ENCODE data around the gene SMYD3. TPM values are rescaled to one million over a fixed set of nuclear protein-coding genes. Genes with fewer than 3 reads are reported as not detected.

Gene SMYD3
- total and polyA plus RNA-seq, 2 of the 13 experiments (the other 11 are each of a cell fraction or from before 2014, with no cell fraction given) = 27.7 to 35.8 TPM

GRCh38 chr1:246157516-246157915, 349.6 kb downstream of the SMYD3 start:
- intact Hi-C loops (cut with micrococcal nuclease; ENCODE audit: unreplicated experiment) = no loop called here
- H3K4me3 ChIP-seq (replicated peaks in 1 of 3; ENCODE audit: insufficient read depth in 1 of 3, low read depth in 2 of 3, low read length in 3 of 3) = no peak overlapping the region
- peaks cover 6% of the 10 kb centered on the region; the same call in 1 of the 2 replicates for H3K4me1 ChIP-seq (ENCODE audit: insufficient read depth, low read length)
- H3K9me3 ChIP-seq (ENCODE audit: low read length) = no peaks in the 10 kb centered on the region
- no peak overlapping the region for H3K4me2 ChIP-seq (ENCODE audit: low read depth, low read length)
- ChIA-PET CTCF (ENCODE audit: low intra/inter-chr PET ratio, low total read pairs) (no interaction called here), POLR2A (no interaction called here)
- no peak overlapping the region for H3K27ac ChIP-seq (ENCODE audit: extremely low read length, insufficient read depth, low read length)
- no TSS peak for BruUV-seq (replicated peaks)
- H3K9ac ChIP-seq (ENCODE audit: insufficient read depth, low read depth, low read length) = no peak overlapping the region
- H2AFZ ChIP-seq (ENCODE audit: low read length) = no peak overlapping the region
- WGBS (ENCODE audit: low lambda C conversion rate) = 92% methylated on average over 2 of the region's 2 CpGs
- H3K36me3 ChIP-seq (replicated peaks in 1 of 2; ENCODE audit: control insufficient read depth in 1 of 2, insufficient read depth in 2 of 2, low read length in 2 of 2) = no peaks in the 10 kb centered on the region
- FAIRE-seq (no peak), ATAC-seq (no peak), DNase-seq (ENCODE audit: low spot score) (no peak)
- H3K79me2 ChIP-seq (ENCODE audit: insufficient read depth, low read length) = no peaks in the 10 kb centered on the region
- no peaks in the 10 kb centered on the region for H3K27me3 ChIP-seq (ENCODE audit: control insufficient read depth in 1 of 2, insufficient read depth in 2 of 2, low read length in 2 of 2)
- no peaks in the 10 kb centered on the region for H4K20me1 ChIP-seq (ENCODE audit: insufficient read depth, low read length)
- TF ChIP-seq REPIN1 (CRISPR knock-in tag; IDR thresholded peaks at IDR 0.05; ENCODE audit: borderline replicate concordance, low read depth) (no peak), E2F1 (CRISPR knock-in tag; IDR thresholded peaks at IDR 0.05) (no peak), ZEB1 (IDR thresholded peaks at IDR 0.05; ENCODE audit: insufficient replicate concordance, low read depth) (no peak), SYNCRIP (IDR thresholded peaks at IDR 0.05; ENCODE audit: insufficient read depth, low read depth, low read length) (no peak), ZBTB42 (CRISPR knock-in tag; IDR thresholded peaks at IDR 0.05) (no peak), CENPX (CRISPR knock-in tag; IDR thresholded peaks at IDR 0.05) (no peak), SP140L (CRISPR knock-in tag; IDR thresholded peaks at IDR 0.05; ENCODE audit: borderline replicate concordance) (no peak), ZNF44 (CRISPR knock-in tag; IDR thresholded peaks at IDR 0.05) (no peak), MEIS1 (CRISPR knock-in tag; IDR thresholded peaks at IDR 0.05; ENCODE audit: borderline replicate concordance) (no peak), REL (CRISPR knock-in tag; conservative IDR thresholded peaks at IDR 0.05) (no peak), ZNF234 (CRISPR knock-in tag; conservative IDR thresholded peaks at IDR 0.05) (no peak), ZNF335 (CRISPR knock-in tag; IDR thresholded peaks at IDR 0.05) (no peak), ZIK1 (CRISPR knock-in tag; IDR thresholded peaks at IDR 0.05; ENCODE audit: borderline replicate concordance, low read depth) (no peak), AKAP8 (CRISPR knock-in tag; IDR thresholded peaks at IDR 0.05) (no peak), ZNF674 (CRISPR knock-in tag; IDR thresholded peaks at IDR 0.05; ENCODE audit: low read depth) (no peak), CREBL2 (CRISPR knock-in tag; IDR thresholded peaks at IDR 0.05; ENCODE audit: borderline replicate concordance) (no peak)
- in situ Hi-C loops (cut with HindIII; ENCODE audit: extremely low pct_ligation_motif_present, low pct_unique_long_range_greater_than_20kb) = no loop called here
